Islet of Langerhans (tissue), 1 donor: Measurements from ENCODE around the gene CDCA3.

Source experiments
- FAIRE-seq: peaks from one replicate; lab custom pipeline; 2011; peaks lifted over from hg19 to GRCh38; lab: Jason Lieb, UNC

The CDCA3 gene

GRCh38 chr12:6831450-6831995 is 19.6 kb downstream of the CDCA3 start:
- FAIRE-seq: no peak

GRCh38 chr12:6830999-6831398 is 20.1 kb downstream of the CDCA3 start:
- FAIRE-seq: no peak

- FAIRE-seq: no peak
Measured at GRCh38 chr12:6830286-6830890, 20.7 kb downstream of the CDCA3 start.

GRCh38 chr12:6829536-6830220 is 21.4 kb downstream of the CDCA3 start:
- no peak for FAIRE-seq

GRCh38 chr12:6828781-6829535 is 22.1 kb downstream of the CDCA3 start:
- FAIRE-seq: no peak

GRCh38 chr12:6827982-6828780 is 22.9 kb downstream of the CDCA3 start, which contains the start of gene P3H3:
Gene P3H3, plus strand, starts transcription at chr12:6828407. Its CDS starts 34 bp downstream, at chr12:6828441.
- FAIRE-seq: no peak

GRCh38 chr12:6827437-6827911 is 23.6 kb downstream of the CDCA3 start:
- FAIRE-seq: no peak

- FAIRE-seq: no peak
Measured at GRCh38 chr12:6826734-6827436, 24.2 kb downstream of the CDCA3 start.

GRCh38 chr12:6826125-6826733 is 24.9 kb downstream of the CDCA3 start:
- FAIRE-seq: no peak

GRCh38 chr12:6825398-6826124 is 25.5 kb downstream of the CDCA3 start:
- FAIRE-seq: no peak

GRCh38 chr12:6824901-6825381 is 26.1 kb downstream of the CDCA3 start:
- FAIRE-seq: no peak

- no peak for FAIRE-seq
Measured at GRCh38 chr12:6824085-6824775, 26.9 kb downstream of the CDCA3 start.

- FAIRE-seq: no peak
Measured at GRCh38 chr12:6823182-6824084, 27.7 kb downstream of the CDCA3 start.

GRCh38 chr12:6822426-6823135 is 28.5 kb downstream of the CDCA3 start:
- no peak for FAIRE-seq

- no peak for FAIRE-seq
Measured at GRCh38 chr12:6821591-6822425, 29.3 kb downstream of the CDCA3 start, which contains the start of gene GPR162. Gene GPR162, plus strand, starts transcription at chr12:6821821. Its CDS starts 2,078 bp downstream, at chr12:6823899.

- FAIRE-seq: no peak
Measured at GRCh38 chr12:6820166-6820565, 30.9 kb downstream of the CDCA3 start.
